ENCODE data around the gene RNF115.

DNA sequence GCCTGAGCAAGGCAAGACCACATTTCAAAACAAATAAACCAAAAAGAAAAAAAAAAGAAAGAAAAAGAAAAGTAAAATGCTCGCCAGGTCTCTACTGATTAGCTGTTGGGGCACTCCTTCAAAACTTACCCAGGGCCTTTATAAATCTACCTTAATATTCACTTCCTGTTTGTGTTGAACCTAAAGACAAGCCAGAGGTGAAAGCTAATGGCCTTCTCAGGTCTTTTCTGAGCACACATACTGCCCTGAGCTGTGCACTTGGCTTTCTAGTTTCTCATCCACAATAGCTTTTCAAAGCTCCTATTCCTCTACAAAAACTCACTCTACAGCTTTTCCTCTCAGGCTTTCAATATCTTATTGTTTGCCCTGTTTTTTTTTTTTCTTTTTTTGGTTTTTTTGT is 50.5 kb downstream of the RNF115 start:
- TF ChIP-seq, protein P1, sequence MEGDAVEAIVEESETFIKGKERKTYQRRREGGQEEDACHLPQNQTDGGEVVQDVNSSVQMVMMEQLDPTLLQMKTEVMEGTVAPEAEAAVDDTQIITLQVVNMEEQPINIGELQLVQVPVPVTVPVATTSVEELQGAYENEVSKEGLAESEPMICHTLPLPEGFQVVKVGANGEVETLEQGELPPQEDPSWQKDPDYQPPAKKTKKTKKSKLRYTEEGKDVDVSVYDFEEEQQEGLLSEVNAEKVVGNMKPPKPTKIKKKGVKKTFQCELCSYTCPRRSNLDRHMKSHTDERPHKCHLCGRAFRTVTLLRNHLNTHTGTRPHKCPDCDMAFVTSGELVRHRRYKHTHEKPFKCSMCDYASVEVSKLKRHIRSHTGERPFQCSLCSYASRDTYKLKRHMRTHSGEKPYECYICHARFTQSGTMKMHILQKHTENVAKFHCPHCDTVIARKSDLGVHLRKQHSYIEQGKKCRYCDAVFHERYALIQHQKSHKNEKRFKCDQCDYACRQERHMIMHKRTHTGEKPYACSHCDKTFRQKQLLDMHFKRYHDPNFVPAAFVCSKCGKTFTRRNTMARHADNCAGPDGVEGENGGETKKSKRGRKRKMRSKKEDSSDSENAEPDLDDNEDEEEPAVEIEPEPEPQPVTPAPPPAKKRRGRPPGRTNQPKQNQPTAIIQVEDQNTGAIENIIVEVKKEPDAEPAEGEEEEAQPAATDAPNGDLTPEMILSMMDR (IDR thresholded peaks at IDR 0.05) = no peak
- no peak for TF ChIP-seq POLR2A (IDR thresholded peaks at IDR 0.05)

All from body of pancreas (tissue), 4 donors.